ENCODE data around the gene CFAP210.

CFAP210 gene, protein sequence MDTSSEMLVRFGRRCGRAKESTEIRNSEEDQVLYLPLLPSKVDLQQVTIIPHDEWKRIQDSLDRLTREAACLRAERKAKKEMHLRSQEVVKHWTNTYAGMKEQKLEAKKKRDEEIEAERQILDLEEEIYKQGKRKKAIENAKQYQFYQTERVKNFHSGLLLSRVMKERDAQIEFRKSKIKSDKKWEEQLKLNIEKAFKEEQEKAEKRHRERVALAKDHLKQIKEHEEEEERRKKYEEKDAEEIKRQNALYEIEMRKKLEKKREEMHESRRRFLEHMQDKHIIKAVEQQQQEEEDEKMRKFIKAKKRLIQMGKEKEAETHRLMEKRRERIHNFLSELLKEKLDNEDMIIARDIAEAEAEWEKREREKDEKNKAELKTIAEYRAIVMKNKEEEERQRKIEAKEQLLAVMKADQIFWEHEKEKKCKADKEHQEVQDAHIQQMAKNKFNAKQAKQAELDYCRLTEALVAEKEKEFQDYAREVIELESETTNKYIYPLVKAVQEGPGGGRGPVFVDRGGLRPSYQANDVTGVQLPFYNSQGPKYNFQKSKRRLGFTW

DNA sequence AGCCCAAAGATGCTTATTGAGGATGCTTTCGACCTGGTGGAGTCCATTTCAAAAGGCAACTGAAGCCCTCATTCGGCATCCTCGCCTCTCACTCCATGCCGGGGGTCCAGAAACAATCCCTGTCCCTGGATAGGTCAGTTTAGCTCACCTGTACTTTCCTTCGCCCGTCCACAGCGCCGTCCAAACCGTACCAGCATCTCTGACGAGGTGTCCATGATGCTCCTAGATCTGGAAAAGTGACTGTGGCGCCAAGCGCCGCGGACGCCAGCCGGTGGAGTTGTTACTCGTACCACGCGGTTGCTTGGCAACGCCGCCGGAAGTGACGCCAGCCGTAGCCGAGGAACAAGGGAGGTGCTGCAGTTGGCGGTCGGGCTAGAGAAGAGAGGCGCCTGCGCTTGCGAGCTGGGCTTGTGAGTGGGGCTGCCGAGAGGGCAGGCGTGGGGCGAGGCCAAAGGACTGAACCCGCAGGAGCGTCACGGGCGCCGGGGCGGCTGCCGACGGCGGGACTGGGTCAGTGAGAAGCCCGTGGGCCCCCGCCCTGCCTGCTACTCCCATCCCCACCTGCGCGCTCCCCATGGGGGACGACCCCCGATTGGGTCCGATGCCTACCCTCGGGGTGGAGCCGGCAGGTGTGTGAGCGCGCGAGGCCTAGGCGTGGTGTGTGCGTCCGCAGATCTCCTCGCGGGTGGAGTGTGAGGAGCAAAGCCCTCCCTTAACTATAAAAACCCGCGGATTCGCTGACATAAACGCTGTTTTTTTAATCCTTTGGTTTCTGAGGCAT is at the start of gene CFAP210, which contains the start of gene PHOSPHO2:
Gene CFAP210, minus strand, starts transcription at position 293 of the 781 bp plus-strand sequence. Its CDS starts 78 bp downstream, at position 215.
Gene PHOSPHO2, plus strand, starts transcription at position 357 of the 781 bp plus-strand sequence. CDS start 6,503 bp downstream, outside the sequence.
- peak; percentile 97 for DNase-seq (ENCODE audit: low read depth)
- H3K4me3 ChIP-seq (ENCODE audit: low read depth, low read length) = peak within 1 kb of the TSS; percentile 97
- TF ChIP-seq, protein P1, sequence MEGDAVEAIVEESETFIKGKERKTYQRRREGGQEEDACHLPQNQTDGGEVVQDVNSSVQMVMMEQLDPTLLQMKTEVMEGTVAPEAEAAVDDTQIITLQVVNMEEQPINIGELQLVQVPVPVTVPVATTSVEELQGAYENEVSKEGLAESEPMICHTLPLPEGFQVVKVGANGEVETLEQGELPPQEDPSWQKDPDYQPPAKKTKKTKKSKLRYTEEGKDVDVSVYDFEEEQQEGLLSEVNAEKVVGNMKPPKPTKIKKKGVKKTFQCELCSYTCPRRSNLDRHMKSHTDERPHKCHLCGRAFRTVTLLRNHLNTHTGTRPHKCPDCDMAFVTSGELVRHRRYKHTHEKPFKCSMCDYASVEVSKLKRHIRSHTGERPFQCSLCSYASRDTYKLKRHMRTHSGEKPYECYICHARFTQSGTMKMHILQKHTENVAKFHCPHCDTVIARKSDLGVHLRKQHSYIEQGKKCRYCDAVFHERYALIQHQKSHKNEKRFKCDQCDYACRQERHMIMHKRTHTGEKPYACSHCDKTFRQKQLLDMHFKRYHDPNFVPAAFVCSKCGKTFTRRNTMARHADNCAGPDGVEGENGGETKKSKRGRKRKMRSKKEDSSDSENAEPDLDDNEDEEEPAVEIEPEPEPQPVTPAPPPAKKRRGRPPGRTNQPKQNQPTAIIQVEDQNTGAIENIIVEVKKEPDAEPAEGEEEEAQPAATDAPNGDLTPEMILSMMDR (IDR thresholded peaks at IDR 0.05; ENCODE audit: insufficient read depth, low read depth, low read length, missing control alignments) = no peak

DNA sequence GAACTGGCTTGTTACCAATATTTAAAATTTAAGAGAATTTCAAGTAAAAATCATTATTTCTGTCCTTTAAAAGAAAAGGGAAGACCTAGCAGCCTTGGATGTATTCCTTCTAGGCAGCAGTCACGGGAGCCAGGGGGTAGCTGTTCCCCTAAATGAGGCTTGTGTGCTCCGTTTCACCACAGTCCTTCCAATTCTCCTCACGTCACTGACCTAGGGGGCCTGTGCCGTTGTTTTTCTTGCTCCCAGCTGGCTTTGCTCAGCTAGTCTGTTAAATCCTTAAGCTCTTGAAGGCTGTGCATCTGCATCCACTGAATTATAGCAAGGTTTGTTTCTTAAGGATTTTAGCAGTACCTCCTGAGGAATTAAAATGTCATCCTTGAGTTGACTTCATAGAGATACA is 49.3 kb upstream of the CFAP210 start:
- TF ChIP-seq, protein P1 (IDR thresholded peaks at IDR 0.05; ENCODE audit: insufficient read depth, low read depth, low read length, missing control alignments) = no peak
- DNase-seq (ENCODE audit: low read depth) = no peak
- H3K4me3 ChIP-seq (ENCODE audit: low read depth, low read length) = no peak overlapping the region

DNA sequence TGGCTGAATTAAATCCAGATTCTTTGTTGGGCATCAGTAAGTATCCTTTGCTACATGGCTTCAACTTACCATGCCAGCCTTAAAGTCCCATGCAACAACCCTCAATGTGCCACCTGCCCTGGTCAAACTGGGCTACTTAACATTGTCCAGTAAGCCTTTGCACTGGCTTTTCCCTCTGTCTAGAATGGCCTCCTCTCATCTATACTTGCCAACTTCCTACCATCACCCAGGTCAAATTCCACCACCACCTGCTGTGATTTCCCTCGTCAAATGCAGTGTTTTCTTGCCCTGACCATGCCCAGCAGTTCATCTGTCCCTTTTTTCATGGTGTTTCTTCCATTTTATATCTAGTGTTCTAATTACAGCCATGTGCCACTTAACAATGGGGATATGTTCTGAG is 45.1 kb upstream of the CFAP210 start:
- H3K4me3 ChIP-seq (ENCODE audit: low read depth, low read length) = no peak overlapping the region
- DNase-seq (ENCODE audit: low read depth) = no peak
- TF ChIP-seq, protein P1 (IDR thresholded peaks at IDR 0.05; ENCODE audit: insufficient read depth, low read depth, low read length, missing control alignments) = no peak

DNA sequence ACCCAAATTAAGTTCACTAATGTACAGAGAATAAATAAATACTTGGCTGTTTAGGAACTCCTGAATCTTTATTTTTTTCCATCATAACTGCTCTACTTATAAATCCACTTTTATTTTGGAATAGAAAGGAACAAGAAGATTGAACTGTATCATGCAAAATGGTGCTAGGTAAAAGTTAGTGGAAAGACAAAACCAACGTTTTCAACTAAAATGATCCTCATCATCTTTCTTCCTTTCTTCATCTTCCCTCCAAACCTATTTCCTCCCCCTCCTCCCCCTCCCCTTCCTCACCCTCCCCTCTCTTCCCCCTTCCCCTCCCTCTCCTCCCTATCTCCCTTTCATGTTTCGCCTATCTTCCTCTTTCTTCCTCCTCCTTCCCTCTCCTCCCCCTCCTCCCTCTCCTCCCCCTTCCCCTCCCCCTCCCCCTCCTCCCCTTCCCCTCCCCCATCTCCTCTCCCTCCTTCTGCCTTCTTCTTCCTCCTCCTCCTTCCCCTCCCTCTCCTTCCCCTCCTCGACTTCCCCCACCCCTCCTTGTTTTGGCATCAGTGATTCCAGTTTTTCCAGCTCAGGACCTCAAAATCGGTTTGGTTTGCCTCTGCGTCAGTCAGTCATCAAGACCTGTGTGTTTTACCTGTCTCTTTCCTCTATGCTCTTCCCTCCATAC is 44.5 kb upstream of the CFAP210 start:
- no peak for DNase-seq (ENCODE audit: low read depth)
- no peak overlapping the region for H3K4me3 ChIP-seq (ENCODE audit: low read depth, low read length)
- TF ChIP-seq, protein P1 (IDR thresholded peaks at IDR 0.05; ENCODE audit: insufficient read depth, low read depth, low read length, missing control alignments) = no peak

DNA sequence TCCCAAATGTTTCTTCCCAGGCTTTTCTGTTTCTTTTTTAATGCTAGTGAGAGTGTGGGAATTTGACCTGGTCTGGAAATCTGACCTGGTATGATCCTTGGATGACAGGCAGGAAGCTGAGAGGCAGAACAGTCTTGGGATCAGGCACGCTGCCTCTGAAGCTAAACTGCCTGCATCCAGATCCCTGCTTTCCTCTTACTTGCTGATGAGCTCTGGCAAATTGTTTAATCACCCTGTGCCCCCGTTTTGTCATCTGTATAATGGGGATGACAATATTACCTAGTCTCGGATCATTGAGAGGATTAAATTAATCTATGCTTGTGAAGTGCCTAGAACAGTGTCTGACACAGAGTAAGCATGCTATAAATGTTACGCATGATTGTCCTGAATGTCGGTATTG is 42.7 kb upstream of the CFAP210 start:
- H3K4me3 ChIP-seq (ENCODE audit: low read depth, low read length) = no peak overlapping the region
- DNase-seq (ENCODE audit: low read depth) = no peak
- TF ChIP-seq, protein P1 (IDR thresholded peaks at IDR 0.05; ENCODE audit: insufficient read depth, low read depth, low read length, missing control alignments) = no peak

DNA sequence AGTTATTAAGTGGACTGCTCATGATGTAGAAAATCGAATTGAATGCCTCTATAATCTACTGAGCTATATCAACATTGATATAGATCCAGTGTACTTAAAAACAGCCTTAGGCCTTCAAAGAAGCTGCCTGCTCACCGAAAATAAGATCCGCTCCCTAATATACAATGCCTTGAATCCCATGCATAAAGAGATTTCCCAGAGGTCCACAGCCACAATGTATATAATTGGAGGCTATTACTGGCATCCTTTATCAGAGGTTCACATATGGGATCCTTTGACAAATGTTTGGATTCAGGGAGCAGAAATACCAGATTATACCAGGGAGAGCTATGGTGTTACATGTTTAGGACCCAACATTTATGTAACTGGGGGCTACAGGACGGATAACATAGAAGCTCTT is 41.4 kb upstream of the CFAP210 start:
- TF ChIP-seq, protein P1 (IDR thresholded peaks at IDR 0.05; ENCODE audit: insufficient read depth, low read depth, low read length, missing control alignments) = no peak
- DNase-seq (ENCODE audit: low read depth) = no peak
- H3K4me3 ChIP-seq (ENCODE audit: low read depth, low read length) = no peak overlapping the region
